Activated naive CD8-positive, alpha-beta T cell (primary cell): Measurements from ENCODE around the gene STN1.

Experiments used
- H3K27ac Mint-ChIP-seq: one replicate; pipeline ENCODE4 v1.8.0; 2021; ENCODE audit warnings: mixed read lengths
- H3K27me3 Mint-ChIP-seq: one replicate; pipeline ENCODE4 v1.8.0; 2021; ENCODE audit warnings: mixed read lengths
- H3K36me3 Mint-ChIP-seq: one replicate; pipeline ENCODE4 v1.8.0; 2021; ENCODE audit warnings: mixed read lengths
- H3K4me1 Mint-ChIP-seq: one replicate; pipeline ENCODE4 v1.8.0; 2021; ENCODE audit warnings: low read depth, mixed read lengths
- H3K4me3 Mint-ChIP-seq: one replicate; pipeline ENCODE4 v1.8.0; 2021; ENCODE audit warnings: mild to moderate bottlenecking, mixed read lengths
- H3K9me3 Mint-ChIP-seq: one replicate; pipeline ENCODE4 v1.8.0; 2021; ENCODE audit warnings: low read depth, mixed read lengths

Gene STN1

DNA sequence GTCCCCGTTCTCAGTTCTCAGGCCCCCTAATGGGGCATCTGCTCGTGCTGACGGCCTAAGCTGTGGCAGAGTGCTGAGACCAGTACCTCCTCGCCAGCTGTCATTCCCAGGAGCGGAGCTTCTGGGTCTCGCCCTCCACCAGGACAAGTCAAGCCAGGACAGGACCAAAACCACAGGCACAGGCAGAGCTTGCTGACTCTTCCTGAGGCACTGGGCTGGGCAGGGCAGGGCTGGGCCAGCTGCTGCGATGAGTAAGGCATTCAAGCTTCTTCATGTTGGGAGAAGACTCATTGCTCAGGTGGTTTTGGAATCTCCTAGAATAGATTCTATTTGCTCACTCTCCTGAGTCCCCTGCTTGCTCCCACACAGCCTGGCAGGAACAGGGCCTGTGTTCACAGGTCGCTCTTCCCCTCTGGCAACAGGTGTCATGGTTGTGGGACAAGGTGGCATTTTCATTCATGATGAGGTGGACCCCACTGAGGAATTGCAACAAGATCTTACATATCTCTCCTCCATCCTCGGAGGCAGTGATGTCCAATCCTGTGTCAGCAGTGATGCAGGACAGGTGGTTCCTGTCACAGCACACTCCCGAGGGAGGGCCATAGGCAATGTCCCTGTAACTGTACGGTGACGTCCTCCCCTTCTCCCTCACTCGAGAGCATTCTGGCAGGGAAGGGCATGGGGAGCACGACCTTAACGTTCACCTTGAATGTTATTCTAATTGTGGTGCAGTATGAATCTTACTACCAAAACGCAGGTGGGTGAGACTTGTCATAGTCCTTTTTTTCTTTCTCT, 45.6 kb downstream of the STN1 start:
- H3K27me3 Mint-ChIP-seq, result no peaks in the 10 kb centered on the region
- H3K9me3 Mint-ChIP-seq, result no peaks in the 10 kb centered on the region
- no peak overlapping the region for H3K27ac Mint-ChIP-seq
- peaks cover 3% of the 10 kb centered on the region for H3K36me3 Mint-ChIP-seq
- no peak overlapping the region for H3K4me3 Mint-ChIP-seq
- H3K4me1 Mint-ChIP-seq, result no peaks in the 10 kb centered on the region

DNA sequence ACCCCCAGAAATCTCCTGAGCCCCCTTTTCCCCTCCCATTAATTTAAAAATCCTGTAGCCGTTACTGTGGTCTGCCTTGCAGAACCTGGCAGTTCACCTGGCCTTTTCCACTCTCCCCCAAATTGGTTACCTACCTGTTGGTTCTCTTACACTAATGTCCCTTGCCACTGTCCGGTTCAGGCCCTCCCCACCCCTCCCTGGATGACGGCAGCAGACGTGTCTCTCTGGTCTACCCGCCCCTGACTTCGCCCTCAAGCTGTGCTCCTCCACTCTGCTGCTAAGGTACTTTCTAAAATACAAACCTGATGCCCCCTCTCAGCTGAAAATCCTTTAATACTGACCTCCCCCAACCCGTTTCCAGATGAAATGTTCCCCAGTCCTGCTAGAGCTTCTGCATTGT, 47.0 kb downstream of the STN1 start:
- H3K4me1 Mint-ChIP-seq, result no peaks in the 10 kb centered on the region
- H3K36me3 Mint-ChIP-seq, result peaks cover 3% of the 10 kb centered on the region
- H3K27me3 Mint-ChIP-seq, result no peaks in the 10 kb centered on the region
- H3K9me3 Mint-ChIP-seq, result no peaks in the 10 kb centered on the region
- H3K4me3 Mint-ChIP-seq, result no peak overlapping the region
- no peak overlapping the region for H3K27ac Mint-ChIP-seq

DNA sequence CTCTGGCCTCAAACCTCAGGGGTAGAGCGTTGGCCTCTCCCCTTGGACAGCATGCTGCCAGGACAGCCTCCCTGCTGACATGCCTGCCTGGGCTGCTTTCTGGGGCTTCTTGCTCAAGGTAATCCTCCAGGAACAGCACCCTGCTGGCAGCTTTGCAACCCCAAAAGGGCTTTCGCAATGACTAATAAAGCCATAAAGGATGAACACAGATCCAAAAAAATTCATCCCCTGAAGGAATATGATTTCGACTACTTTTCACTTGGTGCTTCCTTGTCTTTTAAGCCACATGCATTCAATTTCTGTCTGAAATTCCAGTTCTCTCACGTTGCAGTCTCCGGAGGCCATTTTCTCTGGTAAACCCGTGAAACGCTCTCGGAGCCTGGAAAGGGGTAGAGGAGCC, 47.5 kb downstream of the STN1 start:
- Mint-ChIP-seq H3K27me3 (no peaks in the 10 kb centered on the region), H3K27ac (no peak overlapping the region), H3K4me3 (no peak overlapping the region), H3K4me1 (no peaks in the 10 kb centered on the region), H3K9me3 (peaks cover under 1% of the 10 kb centered on the region), H3K36me3 (peaks cover 3% of the 10 kb centered on the region)

DNA sequence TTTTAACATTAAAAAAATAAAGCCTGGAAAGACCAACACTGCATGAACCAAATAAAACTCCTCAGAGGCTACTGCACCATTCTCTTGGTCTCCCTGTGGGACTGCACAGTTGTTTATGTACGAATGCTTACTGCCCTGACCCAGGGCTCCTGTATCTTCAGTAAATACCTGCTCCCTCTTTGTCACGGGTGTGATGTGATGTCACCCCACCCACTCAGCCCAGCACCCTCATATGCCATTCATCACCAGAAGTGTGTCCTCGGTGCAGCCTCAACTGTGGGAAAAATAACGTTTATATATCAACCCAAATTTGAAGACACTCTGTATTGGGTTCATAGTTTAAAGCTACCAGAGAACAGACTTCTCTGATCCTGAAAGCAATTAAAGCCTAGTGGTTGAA, 48.6 kb downstream of the STN1 start:
- Mint-ChIP-seq H3K27me3 (no peaks in the 10 kb centered on the region), H3K36me3 (peaks cover 11% of the 10 kb centered on the region), H3K4me1 (no peaks in the 10 kb centered on the region), H3K27ac (no peak overlapping the region), H3K9me3 (peaks cover 8% of the 10 kb centered on the region), H3K4me3 (no peak overlapping the region)

DNA sequence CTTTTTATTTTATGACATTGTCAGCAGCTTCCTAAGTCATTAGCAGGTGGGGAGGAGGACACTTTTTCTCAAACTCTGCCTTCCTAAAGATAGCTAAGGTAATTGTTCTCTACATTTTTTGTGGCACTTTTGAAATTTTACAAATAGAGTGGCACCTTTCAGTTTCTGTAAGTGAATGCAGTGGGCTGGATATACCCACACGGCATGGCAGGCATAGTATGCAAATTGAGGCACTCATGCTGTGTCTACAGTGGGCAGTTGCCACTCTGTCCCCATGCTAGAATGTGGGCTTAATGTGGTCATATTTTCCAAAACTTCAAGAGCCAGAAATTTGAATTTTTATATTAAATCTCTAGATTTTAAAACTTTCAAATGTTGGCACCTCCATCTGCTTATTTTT, 49.8 kb downstream of the STN1 start:
- Mint-ChIP-seq H3K36me3 (peaks cover 15% of the 10 kb centered on the region), H3K4me1 (no peaks in the 10 kb centered on the region)

DNA sequence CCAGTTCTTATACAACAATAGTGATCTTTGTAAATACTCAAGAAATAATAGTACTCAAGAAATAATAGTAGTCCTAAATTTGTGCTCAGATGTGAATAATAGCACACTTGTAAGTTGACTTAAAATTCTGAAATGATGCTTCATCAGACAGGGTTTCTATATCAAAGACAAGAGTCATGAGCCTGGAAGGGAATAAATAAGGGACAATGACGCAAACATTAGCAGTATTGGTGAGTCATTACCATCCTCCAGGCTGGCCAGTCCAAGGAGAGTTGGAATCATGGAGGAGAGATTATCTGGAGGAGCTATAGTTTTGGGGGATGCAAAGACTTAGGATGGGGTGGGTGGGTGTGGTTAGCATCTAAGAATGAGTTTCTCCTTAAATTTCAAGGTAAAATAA, 56.5 kb downstream of the STN1 start:
- Mint-ChIP-seq H3K27ac (no peak overlapping the region), H3K4me3 (no peak overlapping the region), H3K27me3 (peaks cover 5% of the 10 kb centered on the region), H3K4me1 (peaks cover 2% of the 10 kb centered on the region), H3K9me3 (peaks cover 8% of the 10 kb centered on the region), H3K36me3 (peaks cover 11% of the 10 kb centered on the region)

More for the DNA sequence above, 49.8 kb downstream of the STN1 start:
- no peak overlapping the region for H3K27ac Mint-ChIP-seq
- no peak overlapping the region for H3K4me3 Mint-ChIP-seq
- no peaks in the 10 kb centered on the region for H3K27me3 Mint-ChIP-seq
- peaks cover 8% of the 10 kb centered on the region for H3K9me3 Mint-ChIP-seq

DNA sequence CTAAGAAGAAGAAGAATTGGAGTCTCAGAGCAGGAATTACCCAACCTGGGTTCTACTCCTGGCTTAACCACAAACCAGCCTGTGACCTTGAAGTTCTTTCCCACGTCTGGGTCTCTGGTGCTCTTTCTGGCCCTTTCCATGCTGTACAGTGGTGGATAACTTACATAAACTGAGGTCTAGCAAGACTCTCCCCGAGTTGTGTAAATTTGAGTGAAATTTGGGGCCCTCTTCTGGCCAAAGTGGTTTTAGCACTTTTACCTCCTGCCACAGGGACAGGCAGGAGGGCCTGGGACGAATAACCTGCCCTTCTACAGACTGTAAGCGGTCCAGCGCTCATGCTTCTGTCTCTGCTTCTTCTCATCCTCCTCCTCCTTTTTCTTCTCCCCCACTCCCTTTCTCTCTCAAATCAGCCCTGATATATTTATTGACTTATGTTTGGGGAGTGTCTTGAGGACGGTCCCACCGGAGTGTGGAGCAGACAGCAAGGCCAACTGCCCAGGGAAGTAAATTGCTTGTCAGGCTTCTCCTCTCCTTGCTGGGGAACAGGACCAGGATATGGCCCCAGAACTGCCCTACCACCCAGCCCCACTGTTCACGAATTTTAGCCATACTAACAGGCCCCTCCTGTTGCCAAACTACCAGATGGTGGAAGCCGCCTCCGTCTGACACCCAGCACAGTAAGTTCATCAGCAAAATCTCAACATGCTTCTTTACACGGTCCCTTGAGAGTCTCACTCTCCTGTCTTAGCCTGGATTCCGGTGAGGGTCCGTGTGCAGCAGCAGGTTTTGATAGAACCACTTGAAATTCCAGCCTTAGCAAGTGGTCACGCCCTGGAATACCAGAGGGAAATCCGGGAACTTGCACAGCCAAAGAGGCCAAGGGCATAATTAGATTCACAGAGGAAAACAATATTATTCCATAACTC, 58.6 kb downstream of the STN1 start:
- H3K4me3 Mint-ChIP-seq, result no peak overlapping the region
- no peaks in the 10 kb centered on the region for H3K9me3 Mint-ChIP-seq
- H3K27me3 Mint-ChIP-seq, result peaks cover 11% of the 10 kb centered on the region
- peaks cover 4% of the 10 kb centered on the region for H3K36me3 Mint-ChIP-seq
- peaks cover 10% of the 10 kb centered on the region for H3K4me1 Mint-ChIP-seq
- H3K27ac Mint-ChIP-seq, result no peak overlapping the region

DNA sequence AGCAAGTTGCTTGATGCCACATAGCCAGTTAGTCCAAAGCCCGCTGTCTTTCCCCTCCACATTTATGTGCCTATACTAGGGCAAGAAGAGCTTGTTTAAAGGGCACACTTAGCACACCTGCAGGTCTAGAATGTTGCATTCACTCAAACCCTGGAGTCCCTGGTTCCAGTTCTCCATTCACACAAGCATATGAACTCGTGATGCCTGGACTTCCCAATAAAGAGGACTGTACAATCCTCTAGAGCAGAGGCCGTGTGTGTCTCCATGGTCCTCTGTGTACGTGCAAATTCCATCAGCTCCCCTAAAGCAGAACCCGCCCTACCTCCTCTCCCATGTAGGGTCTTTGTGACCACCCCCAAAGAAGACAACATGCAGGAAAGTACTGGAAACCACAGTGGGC, 59.6 kb downstream of the STN1 start:
- H3K4me1 Mint-ChIP-seq, result peaks cover 15% of the 10 kb centered on the region
- H3K27me3 Mint-ChIP-seq, result peaks cover 20% of the 10 kb centered on the region
- H3K27ac Mint-ChIP-seq, result no peak overlapping the region
- H3K9me3 Mint-ChIP-seq, result no peaks in the 10 kb centered on the region
- H3K4me3 Mint-ChIP-seq, result no peak overlapping the region
- H3K36me3 Mint-ChIP-seq, result no peaks in the 10 kb centered on the region

DNA sequence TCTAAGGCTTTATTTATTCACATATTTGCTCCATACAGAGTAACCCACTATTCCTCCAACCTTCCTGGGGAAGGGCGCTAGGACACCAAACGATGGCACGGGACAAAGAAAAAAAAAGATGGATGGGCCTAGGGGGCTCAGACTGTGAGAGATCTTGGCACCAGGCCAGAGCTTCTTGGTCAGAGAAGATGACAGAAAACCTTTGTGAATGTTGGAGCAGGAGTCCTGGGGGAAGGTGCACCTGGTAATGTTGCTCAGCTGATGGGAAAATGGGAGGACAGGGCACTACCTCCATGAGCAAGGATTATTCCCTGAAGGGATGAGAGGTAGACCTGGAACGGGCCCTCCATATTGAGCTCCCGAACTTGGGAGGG, 61.2 kb downstream of the STN1 start:
- Mint-ChIP-seq H3K27ac (no peak overlapping the region), H3K4me3 (peak overlapping the region; percentile 77), H3K9me3 (no peaks in the 10 kb centered on the region), H3K36me3 (no peaks in the 10 kb centered on the region), H3K27me3 (peaks cover 21% of the 10 kb centered on the region), H3K4me1 (peaks cover 15% of the 10 kb centered on the region)

DNA sequence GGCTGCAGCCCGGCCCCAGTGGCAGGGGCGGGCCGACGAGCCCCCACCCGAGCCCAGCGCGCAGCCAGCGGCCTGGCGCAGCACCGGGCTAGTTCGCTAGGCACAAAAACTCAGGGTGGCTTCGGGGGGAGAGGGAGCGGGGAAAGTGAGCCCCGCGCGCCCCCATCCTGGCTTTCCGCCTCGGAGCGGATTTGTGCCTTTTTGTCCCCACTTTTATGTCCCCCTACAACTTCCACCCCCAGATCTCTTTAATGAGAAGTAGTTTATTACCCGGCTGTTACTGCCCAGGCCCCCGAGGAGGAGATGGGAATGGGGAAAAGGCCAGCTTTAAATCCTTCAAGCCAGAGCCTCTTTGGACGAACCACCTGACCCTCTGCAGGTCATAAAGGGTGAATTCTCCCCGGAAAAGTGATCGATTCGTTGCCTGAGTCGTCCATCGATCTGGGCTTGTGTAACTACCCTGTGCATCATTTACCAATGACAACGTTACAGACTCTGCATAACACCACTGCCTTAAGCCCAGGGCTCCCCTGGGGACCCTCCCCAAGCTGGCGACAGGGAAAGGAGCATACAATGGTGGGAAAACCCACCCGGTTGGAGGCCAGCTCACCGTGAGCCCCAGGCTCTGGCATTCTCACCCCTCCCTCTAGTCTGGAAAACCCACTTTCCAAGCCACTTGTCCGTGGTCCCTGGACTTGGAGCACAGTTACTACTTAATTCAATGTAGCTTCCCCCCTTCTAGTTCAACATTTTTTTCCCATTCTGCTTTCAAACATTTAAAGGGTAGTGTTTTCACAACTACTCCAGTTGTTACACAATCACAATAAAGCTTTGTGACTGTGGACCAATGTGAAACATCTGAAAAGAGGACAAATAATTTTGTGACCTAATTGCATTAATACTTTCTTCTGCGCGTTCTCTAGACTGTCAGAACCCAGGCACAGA, 61.9 kb downstream of the STN1 start:
- Mint-ChIP-seq H3K27me3 (peaks cover 21% of the 10 kb centered on the region), H3K9me3 (no peaks in the 10 kb centered on the region), H3K36me3 (no peaks in the 10 kb centered on the region), H3K27ac (no peak overlapping the region), H3K4me1 (peaks cover 15% of the 10 kb centered on the region), H3K4me3 (peak overlapping the region; percentile 77)

DNA sequence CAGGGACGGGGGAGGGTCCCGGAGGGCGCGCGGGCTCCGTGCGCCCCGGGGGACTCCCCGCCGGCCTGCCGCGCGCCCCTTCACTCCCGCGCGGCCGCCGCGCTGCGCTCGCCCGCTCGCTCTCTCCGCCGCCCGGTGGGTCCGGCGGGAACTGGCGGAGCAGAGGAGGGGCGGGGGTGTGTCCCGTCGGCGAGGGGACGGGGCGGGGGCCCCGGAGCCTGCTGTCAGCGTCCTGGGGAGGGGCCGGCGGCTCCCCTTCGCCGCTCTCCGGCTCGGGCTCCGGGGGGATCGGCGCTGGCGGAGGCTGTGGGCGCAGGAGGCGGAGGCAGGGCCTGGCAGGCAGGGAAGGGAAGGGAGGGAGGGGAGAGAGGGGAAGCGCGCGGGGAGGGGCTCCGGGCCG, 62.6 kb downstream of the STN1 start, which contains the start of gene SH3PXD2A:
Gene SH3PXD2A, minus strand, starts transcription at position 153 of the 400 bp plus-strand sequence. CDS start 310 bp downstream, outside the sequence.
- H3K27me3 Mint-ChIP-seq, result peaks cover 21% of the 10 kb centered on the region
- H3K4me1 Mint-ChIP-seq, result peaks cover 15% of the 10 kb centered on the region
- peak within 1 kb of the TSS; percentile 88 for H3K4me3 Mint-ChIP-seq
- no peaks in the 10 kb centered on the region for H3K36me3 Mint-ChIP-seq
- H3K9me3 Mint-ChIP-seq, result no peaks in the 10 kb centered on the region
- H3K27ac Mint-ChIP-seq, result no peak within 1 kb of the TSS

DNA sequence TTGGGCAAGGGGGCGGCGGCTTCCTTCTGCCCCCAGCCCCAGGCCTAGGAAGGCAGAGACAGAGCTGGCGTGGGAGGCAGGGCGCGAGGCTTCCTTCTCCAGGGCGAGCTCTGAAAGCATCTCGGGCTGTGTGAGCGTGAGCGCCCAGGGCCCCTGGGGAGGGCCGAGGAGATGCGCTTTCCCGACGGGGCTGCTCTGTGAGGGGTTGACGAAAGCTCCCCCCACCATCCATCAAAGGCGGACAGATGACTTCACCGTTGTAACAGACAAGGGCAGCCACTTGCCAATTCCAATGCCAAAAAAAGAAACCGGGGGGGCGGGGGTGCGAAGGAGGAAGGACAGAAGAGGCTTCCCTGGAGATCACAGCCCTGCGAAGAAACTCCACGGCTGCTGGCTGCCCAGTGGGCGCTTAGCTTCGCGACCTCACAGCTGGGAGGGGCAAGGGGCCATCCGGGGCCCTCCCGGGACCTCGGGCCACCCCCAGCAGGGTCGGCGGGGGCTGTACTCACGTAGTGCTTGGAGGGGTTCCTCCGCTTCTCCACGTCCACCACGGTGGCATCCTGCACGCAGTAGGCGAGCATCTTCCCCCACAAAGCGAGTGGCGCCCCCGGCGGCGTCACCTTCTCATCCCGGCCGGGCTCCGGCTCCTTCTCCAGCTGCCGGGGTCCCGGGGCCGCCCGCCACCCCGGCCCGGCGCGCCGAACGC, 63.1 kb downstream of the STN1 start:
- Mint-ChIP-seq H3K27ac (no peak overlapping the region), H3K4me1 (peaks cover 15% of the 10 kb centered on the region), H3K27me3 (peaks cover 21% of the 10 kb centered on the region), H3K36me3 (no peaks in the 10 kb centered on the region), H3K9me3 (no peaks in the 10 kb centered on the region), H3K4me3 (peak overlapping the region; percentile 88)

DNA sequence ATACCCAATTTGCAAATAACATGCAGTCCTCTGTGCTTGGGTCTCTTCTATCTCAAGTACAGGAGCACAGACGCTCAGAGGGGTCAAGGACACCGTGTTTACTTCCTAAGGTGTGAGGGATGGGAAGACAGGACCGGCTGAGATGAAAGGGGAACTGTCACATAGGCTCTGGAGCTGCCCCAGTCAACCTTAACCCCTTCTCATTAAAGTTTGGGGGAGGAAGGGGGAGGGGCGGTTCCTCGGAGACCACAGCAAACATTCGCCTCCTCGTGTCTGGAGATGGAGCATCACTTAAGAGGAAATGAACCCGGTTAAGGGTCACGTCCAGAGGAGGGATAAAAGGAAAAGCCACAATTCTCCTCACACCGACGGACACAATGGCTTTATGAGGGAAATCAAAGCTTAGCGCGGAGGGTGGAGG, 63.7 kb downstream of the STN1 start:
- Mint-ChIP-seq H3K4me1 (peaks cover 15% of the 10 kb centered on the region), H3K27ac (no peak overlapping the region), H3K36me3 (no peaks in the 10 kb centered on the region), H3K9me3 (no peaks in the 10 kb centered on the region), H3K27me3 (peaks cover 24% of the 10 kb centered on the region), H3K4me3 (peak overlapping the region; percentile 88)
